Esophagus muscularis mucosa (tissue), 4 donors: Measurements from ENCODE around the gene GP1BB. TPM values are rescaled to one million over a fixed set of nuclear protein-coding genes. Genes with fewer than 3 reads are reported as not detected.

ENCODE experiments used
- DNase-seq: peaks from one replicate; pipeline ENCODE4 v3.0.0-alpha.2; 2017; ENCODE audit errors: extremely low spot score
- H3K27ac ChIP-seq, 4 donors: fragments of 200-600 bp; sonication (generic); replicated peaks in 1 of 4; 1 replicate in 3 of 4; 2 replicates in 1 of 4; pipeline ENCODE4 v1.5.1; 2016 to 2019; ENCODE audit warnings: mild to moderate bottlenecking in 1 of 4
- H3K27me3 ChIP-seq, 4 donors: fragments of 200-600 bp; sonication (generic); one replicate each; pipeline versions ENCODE4 v1.5.1 to v1.6.0; 2016 to 2019
- H3K36me3 ChIP-seq, 4 donors: fragments of 200-600 bp; sonication (generic); one replicate each; pipeline ENCODE4 v1.5.1; 2016 to 2019
- H3K4me1 ChIP-seq, 4 donors: fragments of 200-600 bp; sonication (generic); one replicate each; pipeline ENCODE4 v1.5.1; 2016 to 2019
- H3K4me3 ChIP-seq, 4 donors: fragments of 200-600 bp; sonication (generic); 1 replicate in 2 of 4; 2 replicates in 2 of 4; pipeline ENCODE4 v1.5.1; 2016 to 2019; ENCODE audit warnings: mild to moderate bottlenecking in 4 of 4, moderate library complexity in 1 of 4
- H3K9me3 ChIP-seq, 4 donors: fragments of 200-600 bp; sonication (generic); 1 replicate in 3 of 4; 2 replicates in 1 of 4; pipeline ENCODE4 v1.5.1; 2016 to 2019
- EP300 ChIP-seq: sonication (generic); formaldehyde crosslinking; IDR thresholded peaks from one replicate; pipeline ENCODE4 v1.6.1; 2017; ENCODE audit warnings: antibody characterized with exemption
- POLR2A ChIP-seq: fragments of 450-650 bp; IDR thresholded peaks from one replicate; pipeline ENCODE4 v1.6.1; 2017; ENCODE audit warnings: antibody characterized with exemption, moderate library complexity, mild to moderate bottlenecking, low read depth
- POLR2AphosphoS5 ChIP-seq, 2 donors: sonication (generic); formaldehyde crosslinking; IDR thresholded peaks; one replicate each; pipeline ENCODE4 v1.6.1; 2017; ENCODE audit warnings: antibody characterized with exemption in 2 of 2
- WGBS: methylation state at CpG from one replicate; pipeline ENCODE4 v1.1.5; 2018; 5-methylcytosine and 5-hydroxymethylcytosine counted together
- intact Hi-C: fragments of 100-400 bp; cut with DNase I; formaldehyde crosslinking; loops from one replicate; pipeline ENCODE4 v1.15.1; 2023
- total RNA-seq, 4 donors: library from RNA; depleted of rRNA; stranded (reverse); fragments of >200 nt; gene quantifications; one replicate each; pipeline versions ENCODE4 v1.1.0 to v1.2.1, GENCODE V29; 2016
- TF ChIP-seq, protein P1 (sequence below), 3 experiments: fragments of 200-600 bp in 2 of 3; fragments of 450-650 bp in 1 of 3; sonication (generic) in 2 of 3; IDR thresholded peaks; one replicate each; pipeline ENCODE4 v1.5.1; 2017 to 2019; ENCODE audit warnings: antibody characterized with exemption in 3 of 3, mild to moderate bottlenecking in 2 of 3, moderate library complexity in 1 of 3

The GP1BB gene
- total RNA-seq, 4 donors from 2014 or later: 1.7 to 16.7 (median 5.7) TPM

DNA sequence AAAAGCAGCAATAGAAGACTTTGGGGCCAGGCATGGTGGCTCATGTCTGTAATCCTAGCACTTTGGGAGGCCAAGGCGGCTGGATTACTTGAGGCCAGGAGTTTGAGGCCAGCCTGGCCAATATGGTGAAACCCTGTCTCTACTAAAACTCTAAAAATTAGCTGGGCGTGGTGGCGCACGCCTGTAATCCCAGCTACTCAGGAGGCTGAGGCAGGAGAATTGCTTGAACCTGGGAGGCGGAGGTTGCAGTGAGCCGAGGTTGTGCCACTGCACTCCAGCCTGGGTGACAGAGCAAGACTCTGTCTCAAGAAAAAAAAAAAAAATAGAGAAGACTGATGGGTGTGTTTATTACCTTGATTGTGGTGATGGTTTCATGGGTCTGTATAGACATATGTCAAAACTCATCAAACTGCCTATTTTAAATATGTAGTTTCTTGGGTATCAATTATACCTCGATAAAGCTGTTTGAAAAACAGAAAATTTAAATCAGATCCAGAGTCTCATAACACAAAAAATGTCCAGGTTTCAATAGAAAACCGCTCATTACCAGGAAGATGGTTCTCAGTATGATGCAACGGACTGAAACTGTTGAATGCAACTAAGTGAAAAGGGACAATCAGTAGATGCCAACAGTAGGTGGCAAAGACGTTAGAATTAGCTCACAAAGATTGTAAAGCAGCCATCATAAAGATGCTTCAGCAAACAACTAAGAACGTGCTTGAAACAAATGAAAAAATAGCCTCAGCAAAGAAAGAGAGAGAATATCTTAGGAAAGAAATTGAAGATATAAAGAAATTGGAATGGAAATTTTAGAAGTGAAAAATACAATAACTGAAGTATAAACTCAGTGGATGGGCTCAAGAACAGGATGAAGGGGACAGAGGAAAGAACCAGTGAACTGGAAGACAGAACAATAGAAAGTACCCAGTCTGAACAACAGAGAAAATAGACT is 42.2 kb upstream of the GP1BB start:
- no peak for DNase-seq
- Histone ChIP-seq H3K4me3 (no peak overlapping the region), H3K27me3 (peaks cover 0 to 33% (median 0%) of the 10 kb centered on the region in 4 donors), H3K9me3 (no peaks in the 10 kb centered on the region), H3K27ac (no peak overlapping the region), H3K36me3 (no peaks in the 10 kb centered on the region), H3K4me1 (peaks cover 0 to 4% (median 3%) of the 10 kb centered on the region in 4 donors)
- intact Hi-C loops: no loop called here
- no peak for TF ChIP-seq POLR2AphosphoS5 (IDR thresholded peaks at IDR 0.05)
- TF ChIP-seq EP300: no peak
- TF ChIP-seq POLR2A: no peak
- TF ChIP-seq, protein P1, sequence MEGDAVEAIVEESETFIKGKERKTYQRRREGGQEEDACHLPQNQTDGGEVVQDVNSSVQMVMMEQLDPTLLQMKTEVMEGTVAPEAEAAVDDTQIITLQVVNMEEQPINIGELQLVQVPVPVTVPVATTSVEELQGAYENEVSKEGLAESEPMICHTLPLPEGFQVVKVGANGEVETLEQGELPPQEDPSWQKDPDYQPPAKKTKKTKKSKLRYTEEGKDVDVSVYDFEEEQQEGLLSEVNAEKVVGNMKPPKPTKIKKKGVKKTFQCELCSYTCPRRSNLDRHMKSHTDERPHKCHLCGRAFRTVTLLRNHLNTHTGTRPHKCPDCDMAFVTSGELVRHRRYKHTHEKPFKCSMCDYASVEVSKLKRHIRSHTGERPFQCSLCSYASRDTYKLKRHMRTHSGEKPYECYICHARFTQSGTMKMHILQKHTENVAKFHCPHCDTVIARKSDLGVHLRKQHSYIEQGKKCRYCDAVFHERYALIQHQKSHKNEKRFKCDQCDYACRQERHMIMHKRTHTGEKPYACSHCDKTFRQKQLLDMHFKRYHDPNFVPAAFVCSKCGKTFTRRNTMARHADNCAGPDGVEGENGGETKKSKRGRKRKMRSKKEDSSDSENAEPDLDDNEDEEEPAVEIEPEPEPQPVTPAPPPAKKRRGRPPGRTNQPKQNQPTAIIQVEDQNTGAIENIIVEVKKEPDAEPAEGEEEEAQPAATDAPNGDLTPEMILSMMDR (IDR thresholded peaks at IDR 0.05): no peak
- 84% methylated on average over 11 of the region's 11 CpGs for WGBS

DNA sequence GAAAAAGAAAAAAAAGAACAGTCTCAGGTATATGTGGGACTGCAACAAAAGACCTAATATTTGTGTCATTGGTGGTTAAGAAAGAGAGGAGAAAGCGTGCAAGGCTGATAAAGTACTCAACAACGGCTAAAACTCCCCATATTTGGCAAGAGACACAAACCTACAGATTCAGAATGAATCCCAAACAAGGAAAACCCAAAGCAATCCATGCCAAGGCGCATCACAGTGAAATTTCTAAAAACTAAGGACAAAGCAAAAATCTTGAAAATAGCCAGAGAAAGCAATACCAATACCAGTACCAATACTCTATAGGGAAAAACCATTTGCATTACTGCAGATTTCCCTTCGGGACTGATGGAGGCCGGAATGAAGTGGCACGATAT is 41.5 kb upstream of the GP1BB start:
- 86% methylated on average over 6 of the region's 6 CpGs for WGBS
- Histone ChIP-seq H3K9me3 (no peaks in the 10 kb centered on the region), H3K36me3 (no peaks in the 10 kb centered on the region), H3K4me1 (peaks cover 0 to 4% (median 3%) of the 10 kb centered on the region in 4 donors), H3K4me3 (no peak overlapping the region), H3K27me3 (peaks cover 0 to 33% (median 0%) of the 10 kb centered on the region in 4 donors), H3K27ac (no peak overlapping the region)
- DNase-seq: no peak
- intact Hi-C loops: no loop called here
- no peak for TF ChIP-seq POLR2A
- TF ChIP-seq EP300: no peak
- no peak for TF ChIP-seq POLR2AphosphoS5 (IDR thresholded peaks at IDR 0.05)

DNA sequence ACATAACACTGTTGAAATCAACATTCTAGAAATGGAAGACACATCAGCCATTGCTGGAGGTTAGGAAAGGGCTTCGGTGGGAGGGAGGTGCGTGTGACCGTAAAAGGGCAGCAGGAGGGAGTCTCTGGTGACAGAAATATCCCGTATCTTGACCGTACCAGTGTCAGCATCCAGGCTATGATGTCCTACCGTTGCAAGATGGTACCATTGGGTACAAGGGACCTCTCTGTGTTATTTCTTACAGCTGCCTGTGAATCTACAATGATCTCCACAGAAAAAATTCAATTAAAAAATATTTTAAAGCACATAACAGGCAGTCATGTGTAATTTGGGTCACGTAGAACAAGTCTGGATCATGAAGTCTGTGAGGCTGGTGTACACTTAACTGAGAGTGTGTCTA is 36.4 kb upstream of the GP1BB start:
- Histone ChIP-seq H3K4me1 (peaks cover 0 to 11% (median 10%) of the 10 kb centered on the region in 4 donors), H3K27me3 (peaks cover 0 to 29% (median 0%) of the 10 kb centered on the region in 4 donors), H3K36me3 (no peaks in the 10 kb centered on the region), H3K4me3 (no peak overlapping the region), H3K27ac (no peak overlapping the region), H3K9me3 (no peaks in the 10 kb centered on the region)
- intact Hi-C loops: no loop called here
- DNase-seq: no peak
- TF ChIP-seq, protein P1 (IDR thresholded peaks at IDR 0.05): no peak
- TF ChIP-seq EP300: no peak
- TF ChIP-seq POLR2AphosphoS5 (IDR thresholded peaks at IDR 0.05): no peak
- TF ChIP-seq POLR2A: no peak
- 85% methylated on average over 7 of the region's 7 CpGs for WGBS

DNA sequence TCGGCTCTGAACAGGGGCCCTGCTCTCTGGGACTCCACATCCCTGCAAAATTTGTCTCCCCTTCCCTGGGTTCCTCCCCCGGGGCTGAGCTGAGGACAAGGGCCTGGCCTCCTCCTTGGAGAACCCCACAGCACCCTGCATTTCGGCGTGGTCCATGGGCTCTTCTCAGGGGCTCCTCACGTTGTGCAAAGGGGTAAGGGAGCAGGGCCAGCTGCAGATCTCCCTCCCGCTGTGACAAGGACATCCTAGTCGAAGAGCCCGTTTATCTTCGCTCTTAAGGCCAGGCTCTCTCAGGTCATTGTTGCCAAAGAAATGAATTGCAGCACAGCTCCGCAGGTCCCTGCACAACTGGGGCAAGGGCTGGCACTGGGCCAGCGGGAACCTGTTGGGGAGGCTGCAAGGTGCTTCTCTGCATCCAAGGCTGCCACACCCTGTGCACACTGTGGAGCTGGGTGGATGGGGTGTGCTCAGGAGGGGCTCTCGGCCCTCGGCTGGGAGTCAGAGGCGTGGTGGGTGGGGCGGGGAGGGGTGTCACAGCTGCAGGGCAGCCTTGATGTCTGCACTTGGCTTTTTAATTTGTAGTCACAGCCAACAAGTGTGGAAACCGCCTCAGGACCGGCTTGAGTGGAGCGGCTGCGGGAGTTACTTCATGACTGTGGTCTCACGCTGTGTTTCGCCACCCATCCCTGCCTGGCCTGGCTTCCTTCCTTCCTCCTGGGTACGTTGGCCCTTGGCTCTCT is 35.6 kb upstream of the GP1BB start:
- intact Hi-C loops: no loop called here
- H3K27me3 ChIP-seq: peaks cover 0 to 24% (median 0%) of the 10 kb centered on the region in 4 donors
- no peaks in the 10 kb centered on the region for H3K36me3 ChIP-seq
- WGBS: 72% methylated on average over 9 of the region's 22 CpGs
- TF ChIP-seq EP300: no peak
- no peak for TF ChIP-seq POLR2AphosphoS5 (IDR thresholded peaks at IDR 0.05)
- TF ChIP-seq, protein P1 (IDR thresholded peaks at IDR 0.05): no peak
- TF ChIP-seq POLR2A: no peak
- no peak overlapping the region for H3K4me3 ChIP-seq
- no peak for DNase-seq
- no peaks in the 10 kb centered on the region for H3K9me3 ChIP-seq
- H3K4me1 ChIP-seq: peaks cover 0 to 14% (median 13%) of the 10 kb centered on the region in 4 donors
- H3K27ac ChIP-seq: no peak overlapping the region
